PC-9 (cell line): Measurements from ENCODE around the gene CCDC92. TPM values are rescaled to one million over a fixed set of nuclear protein-coding genes. Genes with fewer than 3 reads are reported as not detected.

ENCODE experiments used
- BruUV-seq: library from RNA; stranded (reverse); fragments of 400-500 nt; replicated peaks from 2 replicates; lab custom pipeline; 2021; lab: Mats Ljungman, UMichigan
- CTCF ChIA-PET: fragments of 300-600 bp; sonication (Branson Sonifier 250); formaldehyde crosslinking; loops from one replicate; lab custom pipeline; 2022; ENCODE audit warnings: antibody characterized with exemption; lab: Charles Lee
- POLR2A ChIA-PET: fragments of 300-600 bp; sonication (Branson Sonifier 250); formaldehyde crosslinking; loops from one replicate; lab custom pipeline; 2022; ENCODE audit warnings: antibody characterized with exemption; ENCODE audit not compliant: unreplicated experiment; lab: Charles Lee
- DNase-seq, 2 experiments: peaks; one replicate each; pipeline versions ENCODE4 v3.0.0 to v3.0.0-alpha.2; 2015 to 2022; ENCODE audit warnings: mixed read lengths in 1 of 2
- H2AFZ ChIP-seq: fragments of 200-600 bp; sonication (generic); 2 replicates; pipeline ENCODE4 v1.8.1; 2017; ENCODE audit warnings: antibody characterized with exemption
- H3F3A ChIP-seq: fragments of 200-600 bp; sonication (generic); 2 replicates; pipeline ENCODE4 v1.8.1; 2017; ENCODE audit warnings: antibody characterized with exemption, mild to moderate bottlenecking, low read depth; ENCODE audit not compliant: insufficient read depth
- H3K27ac ChIP-seq: fragments of 200-600 bp; sonication (generic); 2 replicates; pipeline ENCODE4 v1.6.1; 2016; ENCODE audit warnings: mixed run types
- H3K27me3 ChIP-seq: fragments of 200-600 bp; sonication (generic); 2 replicates; pipeline ENCODE4 v1.6.1; 2016; ENCODE audit warnings: low read depth, mixed run types; ENCODE audit not compliant: insufficient read depth
- H3K36me3 ChIP-seq: fragments of 200-600 bp; sonication (generic); 2 replicates; pipeline ENCODE4 v1.6.1; 2016; ENCODE audit warnings: low read depth, mixed run types
- H3K4me1 ChIP-seq: fragments of 200-600 bp; sonication (generic); replicated peaks from 2 replicates; pipeline ENCODE4 v1.6.1; 2016; ENCODE audit warnings: mixed run types; ENCODE audit not compliant: insufficient read depth
- H3K4me2 ChIP-seq: fragments of 200-600 bp; sonication (generic); 2 replicates; pipeline ENCODE4 v1.6.1; 2017; ENCODE audit warnings: mixed run types
- H3K4me3 ChIP-seq: fragments of 200-600 bp; sonication (generic); 2 replicates; pipeline ENCODE4 v1.6.1; 2016; ENCODE audit warnings: mixed run types
- H3K79me2 ChIP-seq: fragments of 200-600 bp; sonication (generic); 2 replicates; pipeline ENCODE4 v1.6.1; 2017; ENCODE audit warnings: low read depth, mixed run types
- H3K9me2 ChIP-seq: fragments of 200-600 bp; sonication (generic); 2 replicates; pipeline ENCODE4 v1.8.1; 2017; ENCODE audit warnings: mild to moderate bottlenecking; ENCODE audit not compliant: insufficient read depth
- H3K9me3 ChIP-seq: fragments of 200-600 bp; sonication (generic); 2 replicates; pipeline ENCODE4 v1.8.1; 2016; ENCODE audit warnings: low read depth; ENCODE audit not compliant: insufficient read depth
- H4K20me1 ChIP-seq: fragments of 200-600 bp; sonication (generic); 2 replicates; pipeline ENCODE4 v1.8.1; 2017; ENCODE audit not compliant: insufficient read depth
- CTCF ChIP-seq: fragments of 200-600 bp; sonication (generic); conservative IDR thresholded peaks from 2 replicates; pipeline ENCODE4 v1.6.1; 2017; ENCODE audit warnings: mixed run types, antibody characterized with exemption, mild to moderate bottlenecking, moderate library complexity
- EZH2 ChIP-seq: fragments of 200-600 bp; sonication (generic); IDR thresholded peaks from 2 replicates; pipeline ENCODE4 v1.8.0; 2017; ENCODE audit warnings: antibody characterized with exemption, low read depth
- intact Hi-C: fragments of 100-400 bp; cut with micrococcal nuclease; formaldehyde crosslinking; loops from one replicate; pipeline ENCODE4 v1.10.0; 2022; ENCODE audit not compliant: unreplicated experiment
- total RNA-seq: library from RNA; stranded (reverse); gene quantifications from 2 replicates; pipeline ENCODE4 v1.2.3, GENCODE V29; 2021

The CCDC92 gene
- total RNA-seq, 1 experiment from 2014 or later = 28.0 TPM

- no peaks in the 10 kb centered on the region for H3F3A ChIP-seq
- no peaks in the 10 kb centered on the region for H3K9me2 ChIP-seq
- no peak for TF ChIP-seq EZH2
- no peak for TF ChIP-seq CTCF
- DNase-seq = no peak
- H3K79me2 ChIP-seq = no peaks in the 10 kb centered on the region
- intact Hi-C loops = no loop called here
- no peaks in the 10 kb centered on the region for H4K20me1 ChIP-seq
- no peaks in the 10 kb centered on the region for H3K4me1 ChIP-seq
- no peaks in the 10 kb centered on the region; the same call in 1 of the 2 replicates for H3K9me3 ChIP-seq
- ChIA-PET POLR2A (no interaction called here), CTCF (no interaction called here)
- BruUV-seq = no TSS peak
- no peak overlapping the region for H2AFZ ChIP-seq
- H3K36me3 ChIP-seq = no peaks in the 10 kb centered on the region
- no peak overlapping the region for H3K4me3 ChIP-seq
- no peak overlapping the region for H3K27ac ChIP-seq
- no peak overlapping the region for H3K4me2 ChIP-seq
- no peaks in the 10 kb centered on the region for H3K27me3 ChIP-seq
Measured at GRCh38 chr12:123939716-123940626, 32.7 kb downstream of the CCDC92 start.

GRCh38 chr12:123938679-123939480 lies 33.8 kb downstream of the CCDC92 start:
- H3K79me2 ChIP-seq = no peaks in the 10 kb centered on the region
- no peak overlapping the region for H3K27ac ChIP-seq
- POLR2A ChIA-PET = no interaction called here
- no peaks in the 10 kb centered on the region for H4K20me1 ChIP-seq
- no peaks in the 10 kb centered on the region for H3K9me2 ChIP-seq
- no peaks in the 10 kb centered on the region for H3K36me3 ChIP-seq
- H3K27me3 ChIP-seq = peaks cover 4% of the 10 kb centered on the region; the same call in 1 of the 2 replicates
- no peaks in the 10 kb centered on the region; the same call in 1 of the 2 replicates for H3K9me3 ChIP-seq
- no TSS peak for BruUV-seq
- CTCF ChIA-PET = no interaction called here
- intact Hi-C loops = no loop called here
- no peak overlapping the region for H3K4me3 ChIP-seq
- no peaks in the 10 kb centered on the region for H3K4me1 ChIP-seq
- no peak overlapping the region for H3K4me2 ChIP-seq
- no peaks in the 10 kb centered on the region for H3F3A ChIP-seq
- no peak overlapping the region for H2AFZ ChIP-seq
- DNase-seq = no peak
- TF ChIP-seq CTCF (no peak), EZH2 (no peak)

GRCh38 chr12:123937707-123938591 lies 34.7 kb downstream of the CCDC92 start:
- no peak overlapping the region for H3K27ac ChIP-seq
- H3K9me3 ChIP-seq = no peaks in the 10 kb centered on the region; the same call in 1 of the 2 replicates
- no peak overlapping the region for H3K4me3 ChIP-seq
- no TSS peak for BruUV-seq
- H3K79me2 ChIP-seq = no peaks in the 10 kb centered on the region
- ChIA-PET CTCF (no interaction called here), POLR2A (no interaction called here)
- H3K4me2 ChIP-seq = no peak overlapping the region
- H4K20me1 ChIP-seq = no peaks in the 10 kb centered on the region
- H3K36me3 ChIP-seq = no peaks in the 10 kb centered on the region
- no peak overlapping the region for H2AFZ ChIP-seq
- H3K4me1 ChIP-seq = no peaks in the 10 kb centered on the region
- H3K27me3 ChIP-seq = peaks cover 12% of the 10 kb centered on the region; the same call in 1 of the 2 replicates
- no peak for TF ChIP-seq CTCF
- no peak for TF ChIP-seq EZH2
- no peak for DNase-seq
- intact Hi-C loops = no loop called here
- no peaks in the 10 kb centered on the region for H3F3A ChIP-seq
- no peaks in the 10 kb centered on the region for H3K9me2 ChIP-seq
